ENCODE results near the gene LRRC74B.
"Not testable (repeated sequence)": the region's sequence is repeated elsewhere in the genome, so short reads cannot be mapped to it uniquely, and the experiment has no call there.

LRRC74B gene

GRCh38 chr22:21054714-21055563 lies 9.2 kb downstream of the LRRC74B start:
- DNase-seq (ENCODE audit: low read depth, low spot score): no peak

- DNase-seq (ENCODE audit: low read depth, low spot score): no peak
Observed at GRCh38 chr22:21055564-21055834, 9.8 kb downstream of the LRRC74B start.

- DNase-seq (ENCODE audit: low read depth, low spot score): no peak
Observed at GRCh38 chr22:21055880-21056319, 10.2 kb downstream of the LRRC74B start.

- not testable (repeated sequence) for DNase-seq (ENCODE audit: low read depth, low spot score)
Observed at GRCh38 chr22:21060363-21060762, 14.6 kb downstream of the LRRC74B start.

GRCh38 chr22:21061660-21062321 lies 16.0 kb downstream of the LRRC74B start:
- DNase-seq (ENCODE audit: low read depth, low spot score): not testable (repeated sequence)

GRCh38 chr22:21064425-21064824 lies 18.7 kb downstream of the LRRC74B start:
- not testable (repeated sequence) for DNase-seq (ENCODE audit: low read depth, low spot score)

- DNase-seq (ENCODE audit: low read depth, low spot score): no peak
Observed at GRCh38 chr22:21064917-21065864, 19.4 kb downstream of the LRRC74B start.

- no peak for DNase-seq (ENCODE audit: low read depth, low spot score)
Observed at GRCh38 chr22:21067075-21067900, 21.5 kb downstream of the LRRC74B start.

GRCh38 chr22:21067901-21068680 lies 22.3 kb downstream of the LRRC74B start:
- no peak for DNase-seq (ENCODE audit: low read depth, low spot score)

GRCh38 chr22:21068681-21069276 lies 23.0 kb downstream of the LRRC74B start:
- no peak for DNase-seq (ENCODE audit: low read depth, low spot score)

GRCh38 chr22:21069375-21069774 lies 23.6 kb downstream of the LRRC74B start:
- no peak for DNase-seq (ENCODE audit: low read depth, low spot score)

GRCh38 chr22:21070690-21071615 lies 25.2 kb downstream of the LRRC74B start:
- no peak for DNase-seq (ENCODE audit: low read depth, low spot score)

- not testable (repeated sequence) for DNase-seq (ENCODE audit: low read depth, low spot score)
Observed at GRCh38 chr22:21071796-21072195, 26.1 kb downstream of the LRRC74B start.

- DNase-seq (ENCODE audit: low read depth, low spot score): no peak
Observed at GRCh38 chr22:21073023-21073422, 27.3 kb downstream of the LRRC74B start.

GRCh38 chr22:21073482-21073881 lies 27.7 kb downstream of the LRRC74B start:
- no peak for DNase-seq (ENCODE audit: low read depth, low spot score)

- DNase-seq (ENCODE audit: low read depth, low spot score): no peak
Observed at GRCh38 chr22:21074102-21074715, 28.5 kb downstream of the LRRC74B start.

GRCh38 chr22:21075516-21076138 lies 29.9 kb downstream of the LRRC74B start:
- DNase-seq (ENCODE audit: low read depth, low spot score): no peak

Measured in activated naive CD8-positive, alpha-beta T cell treated with anti-CD3 and anti-CD28 coated beads, Interleukin-2, amount 50 U/mL, for 16 hours (primary cell).